ENCODE data around the gene CCDC57. TPM values are rescaled to one million over a fixed set of nuclear protein-coding genes. Genes with fewer than 3 reads are reported as not detected.

CCDC57 gene
- total and polyA plus RNA-seq, 9 of the 15 experiments (the other 6 are each of a cell fraction or from before 2014, with no cell fraction given), result 0.83 to 36.2 (median 13.6) TPM

GRCh38 chr17:82129095-82129494, 83.5 kb downstream of the CCDC57 start:
- ATAC-seq, result peak; percentile 69
- WGBS (ENCODE audit: insufficient coverage, low coverage, missing lambda C conversion rate), result 81% methylated on average over 4 of the region's 4 CpGs
- intact Hi-C loops (cut with micrococcal nuclease), result no loop called here

More at GRCh38 chr17:82129095-82129494, 83.5 kb downstream of the CCDC57 start:
- Histone ChIP-seq H3K9ac (ENCODE audit: insufficient read depth in 1 of 2, low read depth in 2 of 2, low read length in 2 of 2) (peak overlapping the region in 1 of 2 experiments; percentile 28; a peak in 1 of 4 replicates), H3K27me3 (ENCODE audit: control insufficient read depth in 2 of 2, insufficient read depth in 2 of 2, low read length in 2 of 2) (no peaks in the 10 kb centered on the region), H3K27ac (ENCODE audit: extremely low read depth, low read depth, low read length) (no peak overlapping the region), H3K9me3 (replicated peaks; ENCODE audit: control insufficient read depth, insufficient read depth, low read depth, low read length) (no peaks in the 10 kb centered on the region), H3K4me1 (replicated peaks in 1 of 2; ENCODE audit: control insufficient read depth in 2 of 2, insufficient read depth in 2 of 2, low read length in 2 of 2) (peaks cover 3 to 10% of the 10 kb centered on the region in 2 experiments; a peak in 4 of 5 replicates), H3K79me2 (ENCODE audit: control insufficient read depth, insufficient read depth, low read length) (no peaks in the 10 kb centered on the region), H4K20me1 (replicated peaks; ENCODE audit: control insufficient read depth, insufficient read depth, low read length) (no peaks in the 10 kb centered on the region), H3K4me3 (no peak overlapping the region), H3K9me1 (ENCODE audit: control insufficient read depth, insufficient read depth, low read length) (no peaks in the 10 kb centered on the region), H3K36me3 (ENCODE audit: control insufficient read depth, insufficient read depth, low read length) (peaks cover 3% of the 10 kb centered on the region; the same call in 1 of the 3 replicates), H2AFZ (ENCODE audit: low read depth, low read length) (no peak overlapping the region), H3K4me2 (ENCODE audit: insufficient read depth, low read length) (no peak overlapping the region)
- POLR2A ChIA-PET, result no interaction called here
- FAIRE-seq (no peak), DNase-seq (ENCODE audit: extremely low read depth in 1 of 4, low spot score in 3 of 4) (peak in 1 of 4 experiments; percentile 36)
- BruUV-seq (replicated peaks), result no TSS peak
- TF ChIP-seq CTCF (IDR thresholded peaks at IDR 0.05 in 2 of 3, conservative IDR thresholded peaks at IDR 0.05 in 1 of 3; ENCODE audit: insufficient read depth in 2 of 3, low read depth in 1 of 3, low read length in 3 of 3) (peak; percentile 45 to 54 (median 51)), RAD21 (CRISPR knock-in tag; conservative IDR thresholded peaks at IDR 0.05 in 1 of 2, IDR thresholded peaks at IDR 0.05 in 1 of 2) (peak in 1 of 2 experiments; percentile 7; a peak in 1 of 4 replicates), MGA (IDR thresholded peaks at IDR 0.05) (no peak), VEZF1 (CRISPR knock-in tag; IDR thresholded peaks at IDR 0.05) (peak; percentile 73)
- CTCF ChIA-PET (ENCODE audit: low intra/inter-chr PET ratio), result no interaction called here
- in situ Hi-C loops (cut with MboI), result no loop called here
